Right lung (tissue), 10 donors: ENCODE data around the gene GPRC5A. TPM values are rescaled to one million over a fixed set of nuclear protein-coding genes. Genes with fewer than 3 reads are reported as not detected.
"Not testable (repeated sequence)": the region's sequence is repeated elsewhere in the genome, so short reads cannot be mapped to it uniquely, and the experiment has no call there.

Experiments
- DNase-seq, 2 donors: peaks; one replicate each; pipeline ENCODE4 v3.0.0-alpha.2; 2013
- long read RNA-seq, 8 donors: transcript quantifications; one replicate each; lab custom pipeline, GENCODE V29; 2026
- polyA plus RNA-seq, 5 donors: library from polyadenylated mRNA; unstranded; fragments of 120-200 nt; gene quantifications; one replicate each; pipeline versions ENCODE4 v1.2.1 to v1.2.3, GENCODE V29; 2013; ENCODE audit warnings: inconsistent platforms in 1 of 5, low replicate concordance in 1 of 5; ENCODE audit not compliant: insufficient read length in 5 of 5, insufficient read depth in 1 of 5

Gene GPRC5A, protein sequence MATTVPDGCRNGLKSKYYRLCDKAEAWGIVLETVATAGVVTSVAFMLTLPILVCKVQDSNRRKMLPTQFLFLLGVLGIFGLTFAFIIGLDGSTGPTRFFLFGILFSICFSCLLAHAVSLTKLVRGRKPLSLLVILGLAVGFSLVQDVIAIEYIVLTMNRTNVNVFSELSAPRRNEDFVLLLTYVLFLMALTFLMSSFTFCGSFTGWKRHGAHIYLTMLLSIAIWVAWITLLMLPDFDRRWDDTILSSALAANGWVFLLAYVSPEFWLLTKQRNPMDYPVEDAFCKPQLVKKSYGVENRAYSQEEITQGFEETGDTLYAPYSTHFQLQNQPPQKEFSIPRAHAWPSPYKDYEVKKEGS
- polyA plus RNA-seq: 10 to 100 TPM in 4 of 5 donors, 1 to 10 TPM in 1; 8.8 to 25.0 (median 13.9) TPM
- long read RNA-seq, donor 1, full-length matches to known transcripts: 11 of 11 reads
- long read RNA-seq, donor 1, partial matches to known transcripts: 0 of 11 reads
- long read RNA-seq, donor 1, other reads (novel, unspliced or antisense): 0 of 11 reads
- long read RNA-seq, donor 2, full-length matches to known transcripts: 1 of 1 reads
- long read RNA-seq, donor 2, partial matches to known transcripts: 0 of 1 reads
- long read RNA-seq, donor 2, other reads (novel, unspliced or antisense): 0 of 1 reads
- long read RNA-seq, donor 3, full-length matches to known transcripts: 5 of 5 reads
- long read RNA-seq, donor 3, partial matches to known transcripts: 0 of 5 reads
- long read RNA-seq, donor 3, other reads (novel, unspliced or antisense): 0 of 5 reads
- long read RNA-seq, donor 4, full-length matches to known transcripts: 3 of 3 reads
- long read RNA-seq, donor 4, partial matches to known transcripts: 0 of 3 reads
- long read RNA-seq, donor 4, other reads (novel, unspliced or antisense): 0 of 3 reads
- long read RNA-seq, donor 5, full-length matches to known transcripts: 3 of 3 reads
- long read RNA-seq, donor 5, partial matches to known transcripts: 0 of 3 reads
- long read RNA-seq, donor 5, other reads (novel, unspliced or antisense): 0 of 3 reads
- long read RNA-seq, donor 6, full-length matches to known transcripts: 6 of 6 reads
- long read RNA-seq, donor 6, partial matches to known transcripts: 0 of 6 reads
- long read RNA-seq, donor 6, other reads (novel, unspliced or antisense): 0 of 6 reads
- long read RNA-seq, donor 7, full-length matches to known transcripts: 2 of 2 reads
- long read RNA-seq, donor 7, partial matches to known transcripts: 0 of 2 reads
- long read RNA-seq, donor 7, other reads (novel, unspliced or antisense): 0 of 2 reads
- long read RNA-seq, donor 8: 0 reads

DNA sequence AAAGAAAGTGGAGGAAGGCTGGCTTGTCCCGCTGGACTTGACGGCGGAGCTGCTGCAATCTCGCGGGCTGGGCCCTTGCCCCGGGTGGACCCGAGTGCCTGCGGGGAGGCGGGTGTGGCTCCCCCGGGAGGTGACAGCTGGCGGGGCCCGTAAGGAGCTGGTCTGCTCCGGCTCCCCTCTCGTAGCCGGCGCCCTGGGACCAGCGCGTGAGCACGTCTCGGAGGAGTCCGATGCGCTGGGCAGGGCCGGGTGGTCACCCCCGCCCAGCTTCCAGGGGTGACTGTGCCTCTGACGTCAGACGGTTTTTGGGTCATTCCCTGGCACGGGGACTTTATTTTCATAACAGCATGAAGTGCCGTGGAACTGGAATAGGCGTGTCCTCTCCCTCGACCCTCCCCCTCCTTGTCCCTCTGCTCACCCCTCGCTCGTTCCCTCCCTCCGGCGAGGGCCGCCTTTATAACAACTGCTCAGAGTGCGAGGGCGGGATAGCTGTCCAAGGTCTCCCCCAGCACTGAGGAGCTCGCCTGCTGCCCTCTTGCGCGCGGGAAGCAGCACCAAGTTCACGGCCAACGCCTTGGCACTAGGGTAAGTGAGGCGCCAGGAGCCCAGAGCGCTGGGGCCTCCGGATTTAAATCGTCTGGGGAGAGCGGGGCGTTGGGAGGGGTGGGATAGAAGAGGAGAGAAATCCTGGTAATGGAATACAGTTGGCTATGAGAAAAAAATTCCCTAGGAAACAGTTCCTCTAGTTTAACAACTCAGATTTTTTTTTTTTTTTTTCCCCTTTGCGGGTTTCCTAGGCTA lies at the start of gene GPRC5A:
Gene GPRC5A, plus strand, starts transcription at position 483 of the 801 bp plus-strand sequence. CDS start 16,688 bp downstream, outside the sequence.
- DNase-seq: peak; percentile 85 to 87

DNA sequence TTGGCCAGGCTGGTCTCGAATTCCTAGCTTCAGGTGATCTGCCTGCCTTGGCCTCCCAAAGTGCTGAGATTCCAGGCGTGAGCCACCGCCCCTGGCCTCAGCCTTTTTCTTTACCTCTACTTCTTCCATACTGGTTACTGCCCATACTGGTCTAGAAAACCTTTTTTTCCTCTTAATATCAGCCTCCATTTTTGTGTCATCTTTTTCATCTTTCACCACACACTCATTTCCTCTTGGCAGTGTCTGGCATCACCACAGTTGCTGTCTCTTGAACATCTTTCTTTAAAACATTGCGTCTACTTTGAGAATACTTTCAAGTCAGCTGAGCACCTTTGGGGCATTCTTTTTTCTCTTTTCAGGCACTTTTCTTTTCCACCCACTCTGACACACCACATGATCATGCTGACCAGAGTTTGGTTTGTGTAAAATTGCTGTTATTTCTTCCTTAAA lies 45.5 kb upstream of the GPRC5A start:
- no peak for DNase-seq

DNA sequence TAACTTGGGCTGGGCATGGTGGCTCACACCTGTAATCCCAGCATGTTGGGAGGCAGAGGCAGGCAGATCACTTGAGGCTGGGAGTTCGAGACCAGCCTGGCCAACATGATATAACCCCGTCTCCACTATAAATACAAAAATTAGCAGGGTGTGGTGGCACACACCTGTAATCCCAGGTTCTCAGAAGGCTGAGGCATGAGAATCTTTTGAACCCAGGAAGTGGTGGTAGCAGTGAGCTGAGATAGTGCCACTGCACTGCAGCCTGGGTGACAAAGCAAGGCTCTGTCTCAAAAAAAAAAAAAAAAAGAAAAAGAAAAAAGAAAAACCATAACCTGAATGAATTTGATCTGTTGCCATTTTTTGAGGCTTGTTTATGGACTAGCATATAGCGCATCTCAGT lies 44.6 kb upstream of the GPRC5A start:
- DNase-seq: not testable (repeated sequence)

DNA sequence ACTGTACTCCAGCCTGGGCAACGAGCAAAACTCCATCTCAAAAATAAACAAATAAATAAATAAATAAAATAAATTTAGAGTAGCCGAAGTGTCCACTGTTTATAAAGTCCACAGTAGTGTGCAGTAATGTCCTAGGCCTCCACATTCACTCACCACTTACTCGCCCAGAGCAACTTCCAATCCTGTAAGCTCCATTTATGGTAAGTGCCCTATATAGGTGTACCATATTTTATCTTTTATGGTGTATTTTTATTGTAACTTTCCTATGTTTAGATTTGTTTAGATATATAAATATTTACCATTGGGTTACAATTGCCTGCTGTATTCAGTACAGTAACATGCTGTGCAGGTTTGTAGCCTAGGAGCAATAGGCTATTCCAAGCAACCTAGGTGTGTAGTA lies 37.9 kb upstream of the GPRC5A start:
- no peak for DNase-seq

DNA sequence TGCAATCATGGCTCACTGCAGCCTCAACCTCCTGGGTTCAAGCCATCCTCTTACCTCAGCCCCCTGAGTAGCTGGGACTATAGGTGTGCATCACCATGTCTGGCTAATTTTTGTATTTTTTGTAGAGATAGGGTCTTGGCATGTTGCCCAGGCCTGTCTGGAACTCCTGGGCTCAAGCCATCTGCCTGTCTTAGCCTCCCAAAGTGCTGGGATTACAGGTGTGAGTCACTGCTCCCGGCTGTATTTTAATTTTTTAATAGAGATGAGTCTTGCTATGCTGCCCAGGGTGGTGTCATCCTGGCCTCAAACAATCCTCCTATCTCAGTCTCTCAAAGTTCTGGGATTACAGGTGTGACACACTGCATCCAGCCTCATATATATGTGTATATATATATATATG lies 31.7 kb upstream of the GPRC5A start:
- no peak for DNase-seq

DNA sequence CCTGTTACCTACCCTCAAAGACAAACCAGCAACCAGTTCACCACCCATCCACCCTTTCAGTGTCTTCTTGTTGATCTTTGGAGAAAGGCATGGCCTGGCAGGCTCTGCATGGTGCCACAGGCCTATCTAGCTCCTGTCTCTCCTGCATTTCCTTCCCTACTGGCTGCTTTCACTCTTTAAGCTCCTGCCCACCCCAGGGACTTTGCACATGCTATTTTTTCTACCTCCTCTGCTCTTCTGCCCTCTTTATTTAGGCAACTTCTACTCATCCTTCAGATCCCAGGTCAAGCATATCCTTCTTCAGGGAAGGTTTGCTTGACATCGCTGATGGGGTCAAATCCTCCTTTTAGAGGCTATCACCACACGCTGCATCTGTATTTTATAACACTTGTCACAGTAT lies 27.1 kb upstream of the GPRC5A start:
- no peak for DNase-seq

DNA sequence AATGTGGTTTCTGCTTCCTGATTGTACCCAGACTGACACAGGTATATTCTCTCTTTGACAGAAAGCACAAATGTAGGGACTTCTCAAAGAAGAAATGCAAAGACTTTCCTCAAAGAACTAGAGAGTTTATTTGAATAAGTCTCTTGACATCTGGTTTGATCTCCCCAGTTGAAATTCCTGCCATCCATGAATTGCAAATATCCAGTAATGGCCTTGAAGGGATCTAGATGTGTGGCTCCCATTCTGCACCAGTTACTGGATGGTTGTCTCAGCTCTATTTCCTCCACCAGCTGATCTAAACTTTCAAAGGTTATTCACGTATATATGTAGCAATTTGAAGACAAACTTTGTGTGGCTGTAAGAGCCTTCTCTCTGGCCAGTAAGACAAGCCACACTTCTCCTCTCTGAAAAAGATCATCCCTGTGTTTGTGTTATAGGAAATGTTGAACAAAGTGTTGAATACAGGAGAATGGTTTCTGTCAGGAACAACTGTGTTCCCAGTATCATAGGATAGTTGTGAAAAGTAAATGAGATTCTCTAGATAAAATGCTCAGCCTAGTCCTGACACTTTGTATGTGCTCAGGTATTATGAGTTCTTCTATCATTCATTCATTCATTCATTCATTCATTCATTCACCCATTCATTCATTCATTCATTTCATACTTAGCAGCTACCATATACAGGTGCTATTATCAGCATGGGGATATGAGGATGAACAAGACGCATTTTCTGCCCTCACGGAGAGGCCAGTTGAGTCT lies 22.7 kb upstream of the GPRC5A start:
- DNase-seq: no peak

DNA sequence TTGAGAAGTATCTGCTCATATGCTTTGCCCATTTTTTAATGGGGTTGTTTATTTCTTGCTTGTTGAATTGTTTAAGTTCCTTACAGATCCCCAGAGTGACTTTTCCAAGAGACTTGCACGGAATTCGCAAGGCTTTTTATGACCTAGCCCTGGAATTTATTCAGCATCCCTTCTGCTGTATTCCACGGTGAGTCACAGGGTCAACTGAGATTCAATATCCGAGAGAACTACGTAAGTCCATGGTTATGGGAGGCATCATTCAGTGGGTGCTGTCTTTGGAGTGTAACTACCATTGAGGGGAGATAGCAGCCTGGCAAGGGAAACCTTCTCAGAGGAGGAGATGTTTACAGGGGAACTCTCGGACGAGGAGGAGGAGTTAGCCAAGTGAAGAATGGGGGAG lies 20.9 kb upstream of the GPRC5A start:
- no peak for DNase-seq

DNA sequence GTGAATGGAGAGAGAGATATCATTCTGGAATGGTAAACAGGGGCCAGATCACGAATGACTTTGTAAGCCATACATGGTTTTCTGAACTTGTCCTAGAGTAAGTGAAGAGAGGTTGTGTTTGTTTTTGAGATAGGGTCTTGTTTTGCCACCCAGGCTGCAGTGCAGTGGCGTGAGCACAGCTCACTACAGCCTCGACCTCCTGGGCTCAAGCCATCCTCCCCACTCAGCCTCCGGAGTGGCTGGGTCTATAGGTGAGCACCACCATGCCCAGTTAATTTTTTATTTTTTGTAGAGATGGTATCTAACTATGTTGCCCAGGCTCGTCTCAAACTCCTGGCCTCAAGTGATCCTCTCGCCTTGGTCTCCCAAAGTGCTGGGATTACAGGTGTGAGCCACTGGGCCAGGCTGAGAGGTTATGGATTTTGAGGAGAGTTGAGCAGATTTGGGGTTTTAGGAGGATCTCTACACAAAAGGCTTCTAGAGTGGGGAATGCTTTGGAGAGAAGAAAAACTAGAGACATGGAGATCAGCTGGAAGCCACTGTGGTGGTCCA lies 19.7 kb upstream of the GPRC5A start:
- DNase-seq: no peak

DNA sequence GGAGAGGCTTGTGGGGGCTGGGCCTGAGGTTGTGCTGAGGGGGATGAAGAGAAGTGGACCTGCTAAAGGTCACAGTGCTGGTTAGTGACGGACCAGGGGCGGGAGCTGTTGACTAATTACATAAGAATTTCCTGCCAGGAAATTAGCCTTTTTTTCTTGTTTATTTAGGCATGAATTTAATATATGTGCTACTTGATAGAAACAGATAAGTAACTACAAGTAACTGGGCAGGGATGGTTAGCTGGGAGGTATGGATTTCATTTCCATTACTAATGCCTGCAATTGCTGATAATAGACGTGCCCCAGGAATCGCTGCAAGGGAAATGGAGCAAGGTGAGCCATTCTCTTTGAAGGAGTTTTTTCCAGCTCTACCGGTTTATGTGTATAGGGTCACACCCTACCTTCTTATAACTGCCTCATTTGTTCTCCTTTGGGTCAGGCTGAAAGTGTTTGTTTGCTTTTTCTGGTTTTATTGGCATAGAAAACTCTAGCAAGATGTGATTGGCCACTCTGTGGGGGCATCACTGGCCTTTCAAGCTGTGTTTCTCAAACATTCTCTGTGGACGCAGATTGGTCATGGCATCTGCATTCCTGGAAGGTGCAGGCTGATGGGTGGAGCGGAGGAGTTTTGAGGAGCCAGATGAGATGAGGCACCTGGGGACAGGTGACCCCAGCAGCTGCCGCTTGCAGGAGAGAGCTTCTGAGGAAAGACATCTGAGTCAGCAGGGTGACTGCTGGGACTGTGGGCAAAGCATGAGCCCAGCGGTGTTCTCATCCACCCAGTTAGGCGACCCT lies 19.0 kb upstream of the GPRC5A start:
- peak; percentile 33 to 41 for DNase-seq

DNA sequence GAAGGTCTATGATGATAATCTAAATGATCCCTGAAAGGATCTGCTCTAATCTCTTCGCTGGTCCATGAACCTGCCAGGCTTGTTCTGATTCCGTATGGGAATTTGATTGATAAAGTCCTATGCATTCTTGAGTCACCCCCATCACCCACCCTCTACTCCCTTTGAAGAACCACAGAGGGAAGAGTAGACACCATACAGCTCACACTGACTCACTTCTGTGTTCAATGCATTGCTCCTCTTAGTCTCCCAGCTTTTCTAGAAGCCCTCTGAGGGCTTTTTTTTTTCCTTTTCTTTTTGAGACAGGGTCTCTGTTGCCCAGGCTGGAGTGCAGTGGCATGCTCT lies 18.5 kb upstream of the GPRC5A start:
- no peak for DNase-seq

DNA sequence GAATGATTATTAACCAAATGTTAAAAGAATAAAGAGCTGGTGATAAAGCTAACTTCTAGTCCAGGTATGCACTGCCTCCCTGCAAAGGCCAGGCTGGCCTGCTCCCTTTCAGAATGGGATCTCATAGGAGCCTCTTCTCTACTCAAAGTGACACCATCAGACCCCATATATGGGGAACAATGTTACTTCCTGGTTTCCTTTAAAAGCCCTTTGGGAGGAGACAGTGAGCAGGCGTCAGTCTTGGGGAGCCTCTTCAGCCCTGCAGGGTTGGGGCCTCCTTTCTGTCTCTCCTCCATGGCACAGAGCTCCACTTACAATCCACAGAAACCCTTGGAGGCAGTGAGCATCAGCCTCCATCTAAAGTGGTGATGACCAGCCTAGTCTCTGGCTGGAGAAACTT lies 17.3 kb upstream of the GPRC5A start:
- DNase-seq: no peak

DNA sequence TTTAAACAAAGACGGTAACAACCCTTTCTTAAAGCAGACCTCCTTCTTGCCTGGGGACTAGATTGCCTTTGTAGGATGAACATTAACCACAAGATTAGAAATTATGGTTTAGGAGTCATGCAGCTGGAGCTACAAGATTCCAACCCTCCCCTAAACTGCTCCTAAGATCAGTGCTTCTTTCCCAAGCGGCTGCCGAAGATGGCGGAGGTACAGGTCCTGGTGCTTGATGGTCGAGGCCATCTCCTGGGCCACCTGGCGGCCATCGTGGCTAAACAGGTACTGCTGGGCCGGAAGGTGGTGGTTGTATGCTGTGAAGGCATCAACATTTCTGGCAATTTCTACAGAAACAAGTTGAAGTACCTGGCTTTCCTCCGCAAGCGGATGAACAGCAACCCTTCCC lies 16.1 kb upstream of the GPRC5A start:
- not testable (repeated sequence) for DNase-seq

DNA sequence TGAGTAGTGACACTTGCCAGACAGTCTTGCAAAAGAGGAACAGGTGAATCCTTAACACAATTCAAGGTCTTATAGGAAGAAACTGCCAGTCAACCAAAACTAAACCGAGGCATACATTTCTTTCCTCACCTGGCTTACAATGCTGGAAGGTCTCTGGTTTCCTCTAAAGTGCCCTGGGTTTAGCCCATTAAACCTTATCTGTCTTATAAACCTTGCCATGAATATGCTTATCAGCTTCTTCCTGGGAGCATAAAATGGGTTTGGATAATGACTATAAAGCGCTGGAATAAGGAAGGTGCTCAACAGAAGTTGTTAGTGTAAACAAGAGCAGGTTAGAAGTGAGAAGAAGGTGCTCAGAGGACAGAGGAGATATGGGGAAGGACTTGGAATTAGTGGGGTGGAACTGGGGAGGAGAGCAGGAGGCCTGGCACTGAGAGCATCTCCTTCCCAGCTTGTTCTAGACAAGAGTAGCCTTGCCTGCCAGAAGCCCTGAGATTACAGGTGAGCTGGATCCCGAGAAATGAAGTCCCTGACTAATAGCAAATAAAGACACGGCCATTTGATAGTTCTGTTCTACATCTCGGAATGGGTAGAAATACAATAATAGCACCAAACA lies 14.1 kb upstream of the GPRC5A start:
- DNase-seq: no peak

DNA sequence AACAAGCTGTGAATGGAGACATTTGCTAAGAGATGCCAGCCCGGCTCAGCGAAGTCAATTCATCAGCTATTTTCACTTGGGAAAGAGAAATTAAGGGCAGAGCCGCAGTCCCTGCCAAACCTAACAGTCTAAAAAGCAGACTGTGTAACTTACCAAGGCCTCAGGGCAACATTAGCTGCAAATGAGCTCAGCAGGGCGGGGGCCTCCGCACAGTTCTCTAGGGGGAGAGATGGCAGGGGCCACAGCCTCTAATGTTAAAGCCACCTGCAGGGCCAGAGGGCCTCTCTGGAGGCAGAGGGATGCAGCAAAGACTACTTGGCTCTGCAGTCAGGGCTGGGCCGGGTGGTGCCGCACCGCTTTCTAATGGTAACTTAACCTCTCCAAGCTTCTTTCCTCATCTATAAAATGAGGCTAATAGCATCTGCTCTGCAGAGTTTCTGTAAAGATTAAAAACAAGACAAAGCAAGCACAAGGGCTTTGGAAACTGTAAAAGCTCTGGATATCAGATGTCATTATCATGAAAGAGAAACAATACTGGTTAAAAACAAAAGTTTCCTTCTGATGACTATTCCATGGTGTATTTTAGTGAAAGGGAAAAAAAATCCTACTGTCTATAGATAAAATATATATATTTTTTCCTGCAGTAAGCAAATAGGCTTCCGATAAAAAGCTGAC lies 13.4 kb upstream of the GPRC5A start:
- DNase-seq: no peak

DNA sequence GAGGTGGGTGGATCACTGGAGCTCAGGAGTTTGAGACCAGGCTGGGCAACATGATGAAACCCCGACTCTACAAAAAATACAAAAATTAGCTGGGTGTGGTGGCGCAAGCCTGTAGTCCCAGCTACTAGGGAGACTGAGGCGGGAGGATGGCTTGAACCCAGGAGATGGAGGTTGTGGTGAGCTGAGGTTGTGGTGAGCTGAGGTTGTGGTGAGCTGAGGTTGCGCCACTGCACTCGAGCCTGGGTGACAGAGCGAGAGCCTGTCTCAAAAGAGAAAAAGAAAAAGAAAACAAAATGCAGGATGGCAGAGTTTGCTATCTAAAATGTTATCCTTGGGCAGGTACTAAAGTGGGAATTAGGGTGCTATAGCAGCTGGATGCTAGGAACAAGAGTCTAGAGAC lies 10.8 kb upstream of the GPRC5A start:
- no peak for DNase-seq

DNA sequence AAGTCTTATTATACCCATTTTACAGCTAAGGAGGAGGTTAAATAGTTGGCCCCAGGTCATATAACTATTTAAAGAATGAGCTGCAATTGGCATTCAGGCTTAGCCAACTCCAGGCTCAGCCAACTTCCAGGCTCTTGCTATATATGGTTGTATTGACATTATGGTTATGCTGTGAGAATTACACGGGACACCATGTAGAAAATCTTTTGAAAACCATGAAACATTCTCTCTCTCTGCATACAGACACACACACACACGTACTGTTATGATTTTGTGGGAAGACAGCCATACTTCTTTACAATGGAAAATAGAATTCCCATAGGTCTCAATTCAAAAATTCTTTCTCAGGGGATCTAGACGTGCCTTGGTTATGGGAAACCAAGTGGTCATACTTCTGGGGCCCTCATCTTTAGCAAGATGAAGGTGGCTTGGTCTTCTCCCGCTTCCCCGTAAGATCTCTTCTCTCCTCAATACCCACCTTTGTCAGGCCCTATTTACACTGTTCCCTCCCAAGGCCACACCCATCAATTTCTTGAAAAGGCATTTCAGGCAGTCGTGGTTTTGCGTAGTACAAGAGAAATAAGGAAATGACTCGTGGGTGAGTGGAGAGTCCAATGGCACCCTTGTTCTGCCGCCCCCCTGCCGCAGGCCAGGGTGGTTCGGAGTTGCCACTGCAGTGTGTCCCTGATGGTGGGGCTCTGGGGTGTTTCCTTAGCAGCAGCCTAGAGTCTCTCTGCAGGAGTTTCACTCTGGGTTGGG lies 10.0 kb upstream of the GPRC5A start:
- DNase-seq: no peak
